Mucosa of rectum (tissue), 2 donors: Measurements from ENCODE around the gene DCTN1.
A peak's percentile ranks its signal among the peaks of the same experiment; 100 is the strongest.
"Not testable (repeated sequence)": the region's sequence is repeated elsewhere in the genome, so short reads cannot be mapped to it uniquely, and the experiment has no call there.

Experiments used
- H3K27ac ChIP-seq, 2 donors: one replicate each; pipeline ENCODE4 v1.7.0; 2013; ENCODE audit warnings: inconsistent platforms in 2 of 2, low read depth in 2 of 2, low read length in 2 of 2
- H3K27me3 ChIP-seq, 2 donors: one replicate each; pipeline ENCODE4 v1.7.0; 2013; ENCODE audit warnings: low read length in 2 of 2; ENCODE audit not compliant: control insufficient read depth in 2 of 2, insufficient read depth in 2 of 2
- H3K36me3 ChIP-seq, 2 donors: one replicate each; pipeline ENCODE4 v1.7.0; 2013; ENCODE audit warnings: low read length in 2 of 2; ENCODE audit not compliant: control insufficient read depth in 2 of 2, insufficient read depth in 2 of 2
- H3K4me1 ChIP-seq, 2 donors: one replicate each; pipeline ENCODE4 v1.7.0; 2013; ENCODE audit warnings: low read length in 2 of 2, mild to moderate bottlenecking in 1 of 2; ENCODE audit not compliant: control insufficient read depth in 2 of 2, insufficient read depth in 2 of 2
- H3K4me3 ChIP-seq, 2 donors: one replicate each; pipeline ENCODE4 v1.7.0; 2013; ENCODE audit warnings: low read length in 2 of 2
- H3K9ac ChIP-seq, 2 donors: one replicate each; pipeline ENCODE4 v1.7.0; 2013; ENCODE audit warnings: low read length in 2 of 2, low read depth in 1 of 2, mild to moderate bottlenecking in 1 of 2
- H3K9me3 ChIP-seq, 2 donors: one replicate each; pipeline ENCODE4 v1.7.0; 2013; ENCODE audit warnings: low read length in 2 of 2; ENCODE audit not compliant: control insufficient read depth in 2 of 2
- donor health status: healthy.
- donor health status: Normal muscosa, but diverticular disease.

The DCTN1 gene

DNA sequence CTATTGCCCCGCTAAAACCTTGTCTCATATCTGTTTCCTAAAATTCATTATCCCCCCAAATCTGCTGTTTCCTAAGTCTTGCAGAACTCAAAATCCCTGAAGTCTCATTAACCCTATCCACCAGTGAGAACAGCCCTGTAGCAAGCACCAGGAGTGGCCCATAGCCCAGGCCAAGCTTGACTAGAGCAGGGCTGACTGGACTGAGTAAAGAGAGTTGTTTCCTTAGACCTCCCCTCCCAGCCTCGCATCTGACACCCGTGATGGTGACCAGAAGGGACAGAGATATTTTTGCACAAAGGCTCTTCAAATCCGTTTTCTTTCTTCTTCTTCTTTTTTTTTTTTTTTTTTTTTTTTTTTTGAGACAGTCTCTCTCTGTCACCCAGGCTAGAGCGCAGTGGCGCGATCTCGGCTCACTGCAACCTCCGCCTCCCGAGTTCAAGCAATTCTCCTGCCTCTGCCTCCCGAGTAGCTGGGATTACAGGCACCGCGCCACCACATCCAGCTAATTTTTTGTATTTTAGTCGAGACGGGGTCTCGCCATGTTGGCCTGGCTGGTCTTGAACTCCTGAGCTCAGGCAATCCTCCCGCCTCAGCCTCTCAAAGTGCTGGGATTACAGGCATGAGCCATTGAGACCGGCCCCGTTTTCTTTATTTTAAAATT lies 40.5 kb upstream of the DCTN1 start:
- not testable (repeated sequence) for H3K4me1 ChIP-seq, H3K36me3 ChIP-seq, H3K27me3 ChIP-seq, H3K27ac ChIP-seq, H3K9me3 ChIP-seq
- peak overlapping the region in 1 of 2 donors; percentile 57 for H3K9ac ChIP-seq
- H3K4me3 ChIP-seq: peak overlapping the region in 1 of 2 donors; percentile 82

- Histone ChIP-seq H3K36me3 (peaks cover 0 to 4% of the 10 kb centered on the region in 2 donors), H3K4me3 (no peak overlapping the region), H3K27me3 (no peaks in the 10 kb centered on the region), H3K9me3 (no peaks in the 10 kb centered on the region), H3K27ac (no peak overlapping the region), H3K9ac (no peak overlapping the region), H3K4me1 (peaks cover 5 to 14% of the 10 kb centered on the region in 2 donors)
Measured at GRCh38 chr2:74420006-74420405, 39.9 kb upstream of the DCTN1 start.

DNA sequence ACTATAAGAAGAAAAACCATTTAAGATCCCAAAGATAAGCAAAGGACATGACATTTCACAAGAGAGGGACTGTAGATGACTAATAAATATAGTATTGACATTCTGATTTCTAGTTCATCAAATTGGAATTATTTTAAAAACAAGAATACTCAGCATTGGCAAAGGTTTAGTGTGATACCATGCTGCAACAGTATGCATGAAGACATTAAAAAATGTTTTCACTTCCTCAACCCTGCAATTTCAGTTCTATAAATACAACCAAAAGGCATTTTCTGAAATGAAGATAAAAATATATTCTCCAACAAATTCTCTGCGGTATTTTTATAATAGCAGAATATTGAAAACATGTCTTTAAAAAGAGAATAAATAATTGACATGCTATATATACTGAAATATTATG lies 39.2 kb upstream of the DCTN1 start:
- Histone ChIP-seq H3K4me3 (no peak overlapping the region), H3K9ac (no peak overlapping the region), H3K4me1 (peaks cover 6 to 18% of the 10 kb centered on the region in 2 donors), H3K9me3 (no peaks in the 10 kb centered on the region), H3K27me3 (no peaks in the 10 kb centered on the region), H3K36me3 (no peaks in the 10 kb centered on the region), H3K27ac (no peak overlapping the region)

DNA sequence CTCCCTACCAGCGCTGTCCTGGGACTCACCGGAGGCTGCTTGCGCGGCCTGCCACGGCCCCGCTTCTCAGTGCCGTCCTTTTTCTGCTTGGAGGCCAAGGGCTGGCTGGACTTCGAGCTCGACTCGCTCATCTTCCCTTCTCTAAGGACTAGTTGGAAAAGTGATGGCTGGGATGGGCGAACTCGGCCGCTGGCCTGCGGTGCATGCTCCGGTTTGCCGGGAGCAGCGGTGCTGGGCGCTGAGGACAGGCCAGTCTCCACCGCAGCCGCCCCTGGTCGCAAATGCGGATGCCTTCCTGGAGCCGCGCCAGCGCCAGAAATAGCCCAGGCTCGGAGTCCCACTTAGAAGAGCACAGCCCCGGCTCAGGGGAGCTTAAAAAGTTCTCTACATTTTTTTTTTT lies 38.2 kb upstream of the DCTN1 start:
- H3K9ac ChIP-seq: no peak overlapping the region
- H3K27ac ChIP-seq: no peak overlapping the region
- no peaks in the 10 kb centered on the region for H3K27me3 ChIP-seq
- peaks cover 14 to 24% of the 10 kb centered on the region in 2 donors for H3K4me1 ChIP-seq
- H3K36me3 ChIP-seq: no peaks in the 10 kb centered on the region
- H3K9me3 ChIP-seq: no peaks in the 10 kb centered on the region
- no peak overlapping the region for H3K4me3 ChIP-seq

GRCh38 chr2:74417763-74418162 lies 37.7 kb upstream of the DCTN1 start:
- Histone ChIP-seq H3K4me3 (no peak overlapping the region), H3K36me3 (no peaks in the 10 kb centered on the region), H3K4me1 (peaks cover 14 to 24% of the 10 kb centered on the region in 2 donors), H3K9me3 (no peaks in the 10 kb centered on the region), H3K27me3 (no peaks in the 10 kb centered on the region), H3K27ac (no peak overlapping the region), H3K9ac (no peak overlapping the region)

- Histone ChIP-seq H3K4me3 (no peak overlapping the region), H3K27me3 (no peaks in the 10 kb centered on the region), H3K27ac (no peak overlapping the region), H3K9ac (no peak overlapping the region), H3K9me3 (no peaks in the 10 kb centered on the region), H3K4me1 (peaks cover 14 to 24% of the 10 kb centered on the region in 2 donors), H3K36me3 (no peaks in the 10 kb centered on the region)
Measured at GRCh38 chr2:74417197-74417596, 37.1 kb upstream of the DCTN1 start.

- Histone ChIP-seq H3K9me3 (no peaks in the 10 kb centered on the region), H3K36me3 (no peaks in the 10 kb centered on the region), H3K27ac (no peak overlapping the region), H3K4me3 (no peak overlapping the region), H3K27me3 (no peaks in the 10 kb centered on the region), H3K9ac (no peak overlapping the region), H3K4me1 (peaks cover 14 to 20% of the 10 kb centered on the region in 2 donors)
Measured at GRCh38 chr2:74416778-74417177, 36.7 kb upstream of the DCTN1 start.

DNA sequence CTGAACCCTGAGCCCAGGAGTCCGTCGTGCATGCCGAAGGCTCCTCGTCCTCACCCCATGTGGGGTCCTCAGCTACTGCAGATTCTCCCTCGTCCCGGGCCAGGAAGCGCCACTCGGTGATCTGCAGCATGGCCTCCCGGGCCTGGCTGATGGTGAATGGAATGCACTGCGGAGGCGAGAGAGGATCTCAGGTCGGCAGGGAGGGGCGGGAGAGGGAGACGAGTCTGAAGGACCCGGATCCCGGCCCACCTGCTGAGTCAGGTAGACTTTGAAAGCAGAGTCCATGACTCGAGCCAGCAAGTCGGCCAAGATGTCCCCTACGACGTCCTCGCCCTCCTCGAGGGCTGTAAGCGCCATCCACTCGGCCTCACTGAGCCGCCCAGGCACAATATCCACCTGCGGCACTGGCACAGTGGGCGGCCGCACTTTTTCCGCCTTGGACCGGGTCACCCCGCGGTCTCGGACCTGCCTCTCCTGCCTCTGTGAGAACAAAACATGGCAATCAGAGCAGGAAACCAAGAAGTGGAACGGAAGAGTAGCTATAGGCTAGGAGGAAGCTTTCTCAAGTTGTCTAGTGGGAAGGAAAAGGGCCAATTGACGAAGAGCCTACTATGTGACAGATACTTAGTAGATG lies 35.8 kb upstream of the DCTN1 start:
- no peaks in the 10 kb centered on the region for H3K27me3 ChIP-seq
- no peaks in the 10 kb centered on the region for H3K36me3 ChIP-seq
- no peaks in the 10 kb centered on the region for H3K9me3 ChIP-seq
- no peak overlapping the region for H3K27ac ChIP-seq
- peak overlapping the region; percentile 60 to 68 for H3K4me3 ChIP-seq
- peak overlapping the region; percentile 38 to 62 for H3K9ac ChIP-seq
- H3K4me1 ChIP-seq: peaks cover 10 to 19% of the 10 kb centered on the region in 2 donors

- peaks cover 8 to 15% of the 10 kb centered on the region in 2 donors for H3K4me1 ChIP-seq
- peak overlapping the region; percentile 60 to 68 for H3K4me3 ChIP-seq
- no peaks in the 10 kb centered on the region for H3K9me3 ChIP-seq
- no peaks in the 10 kb centered on the region for H3K36me3 ChIP-seq
- peak overlapping the region; percentile 52 to 62 for H3K9ac ChIP-seq
- no peaks in the 10 kb centered on the region for H3K27me3 ChIP-seq
- H3K27ac ChIP-seq: peak overlapping the region in 1 of 2 donors; percentile 48
Measured at GRCh38 chr2:74414881-74415761, 35.0 kb upstream of the DCTN1 start.

- H3K4me3 ChIP-seq: peak overlapping the region; percentile 60 to 68
- H3K27ac ChIP-seq: peak overlapping the region in 1 of 2 donors; percentile 48
- no peaks in the 10 kb centered on the region for H3K36me3 ChIP-seq
- H3K9ac ChIP-seq: peak overlapping the region in 1 of 2 donors; percentile 62
- no peaks in the 10 kb centered on the region for H3K9me3 ChIP-seq
- no peaks in the 10 kb centered on the region for H3K27me3 ChIP-seq
- H3K4me1 ChIP-seq: peaks cover 8 to 15% of the 10 kb centered on the region in 2 donors
Measured at GRCh38 chr2:74414441-74414840, 34.3 kb upstream of the DCTN1 start.
